OCI-LY1 (cell line): Measurements from ENCODE around the gene ALG5.

ENCODE experiments used
- H2AFZ ChIP-seq: fragments of 200-600 bp; sonication (generic), shearing (Covaris generic); 2 replicates; pipeline ENCODE4 v1.6.0; 2014; ENCODE audit warnings: antibody characterized with exemption, mild to moderate bottlenecking, low read length
- H3F3A ChIP-seq: fragments of 200-600 bp; sonication (generic), shearing (Covaris generic); 2 replicates; pipeline ENCODE4 v1.6.0; 2014; ENCODE audit warnings: mild to moderate bottlenecking, antibody characterized with exemption, low read length, moderate library complexity; ENCODE audit not compliant: insufficient read depth
- H3K27ac ChIP-seq: fragments of 200-600 bp; sonication (generic); 2 replicates; pipeline ENCODE4 v1.5.1; 2014; ENCODE audit warnings: low read length, mixed run types, mild to moderate bottlenecking, low read depth; ENCODE audit not compliant: poor library complexity, severe bottlenecking
- H3K27me3 ChIP-seq: fragments of 200-600 bp; sonication (generic); 2 replicates; pipeline ENCODE4 v1.6.0; 2014; ENCODE audit warnings: antibody characterized with exemption, mild to moderate bottlenecking, low read length, moderate library complexity; ENCODE audit not compliant: insufficient read depth
- H3K36me3 ChIP-seq: fragments of 200-600 bp; sonication (generic); 2 replicates; pipeline ENCODE4 v1.6.1; 2014; ENCODE audit warnings: mild to moderate bottlenecking, antibody characterized with exemption, low read length, moderate library complexity, mixed read lengths; ENCODE audit not compliant: insufficient read depth
- H3K4me1 ChIP-seq: fragments of 200-600 bp; sonication (generic); 2 replicates; pipeline ENCODE4 v1.5.1; 2014; ENCODE audit warnings: mild to moderate bottlenecking, low read length, moderate library complexity; ENCODE audit not compliant: insufficient read depth, severe bottlenecking
- H3K4me2 ChIP-seq: fragments of 200-600 bp; sonication (generic), shearing (Covaris generic); 2 replicates; pipeline ENCODE4 v1.6.1; 2014; ENCODE audit warnings: low read length
- H3K4me3 ChIP-seq: fragments of 200-600 bp; sonication (generic); 2 replicates; pipeline ENCODE4 v1.5.1; 2014; ENCODE audit warnings: low read length, low read depth, mild to moderate bottlenecking, mixed read lengths; ENCODE audit not compliant: poor library complexity, severe bottlenecking
- H3K79me2 ChIP-seq: fragments of 200-600 bp; shearing (Covaris generic); 2 replicates; pipeline ENCODE4 v1.6.1; 2016; ENCODE audit warnings: mixed run types, low read length, mixed read lengths; ENCODE audit not compliant: insufficient read depth
- H3K9ac ChIP-seq: fragments of 200-600 bp; sonication (generic), shearing (Covaris generic); 2 replicates; pipeline ENCODE4 v1.6.1; 2014; ENCODE audit warnings: mild to moderate bottlenecking, low read length, mixed read lengths
- H3K9me2 ChIP-seq: fragments of 200-600 bp; sonication (generic), shearing (Covaris generic); 2 replicates; pipeline ENCODE4 v1.6.1; 2014; ENCODE audit warnings: low read depth, mild to moderate bottlenecking, low read length, mixed read lengths
- H3K9me3 ChIP-seq: fragments of 200-600 bp; shearing (Covaris generic); 2 replicates; pipeline ENCODE4 v1.6.1; 2014; ENCODE audit warnings: low read length, mixed read lengths
- H4K20me1 ChIP-seq: fragments of 200-600 bp; sonication (generic), shearing (Covaris generic); 2 replicates; pipeline ENCODE4 v1.6.0; 2016; ENCODE audit warnings: mild to moderate bottlenecking, low read length; ENCODE audit not compliant: insufficient read depth
- CTCF ChIP-seq: fragments of 200-600 bp; sonication (generic), shearing (Covaris generic); IDR thresholded peaks from 2 replicates; pipeline ENCODE4 v1.5.1; 2017; ENCODE audit warnings: mild to moderate bottlenecking, antibody characterized with exemption, low read length, moderate library complexity, mixed read lengths
- EZH2 ChIP-seq: fragments of 200-600 bp; sonication (generic), shearing (Covaris generic); IDR thresholded peaks from 2 replicates; pipeline ENCODE4 v1.8.0; 2017; ENCODE audit warnings: borderline replicate concordance, mixed run types, mild to moderate bottlenecking, antibody characterized with exemption, low read length, moderate library complexity, mixed read lengths

ALG5 gene

GRCh38 chr13:37011788-37012187 lies 12.6 kb upstream of the ALG5 start:
- H3K4me1 ChIP-seq = no peaks in the 10 kb centered on the region
- no peak for TF ChIP-seq EZH2
- TF ChIP-seq CTCF = no peak
- H4K20me1 ChIP-seq = no peaks in the 10 kb centered on the region
- H3K27me3 ChIP-seq = no peaks in the 10 kb centered on the region
- no peak overlapping the region for H2AFZ ChIP-seq
- H3K9me3 ChIP-seq = no peaks in the 10 kb centered on the region
- no peak overlapping the region for H3K4me2 ChIP-seq
- H3F3A ChIP-seq = no peaks in the 10 kb centered on the region
- no peak overlapping the region for H3K27ac ChIP-seq
- H3K4me3 ChIP-seq = no peak overlapping the region
- no peaks in the 10 kb centered on the region for H3K79me2 ChIP-seq
- H3K9ac ChIP-seq = no peak overlapping the region
- peaks cover 74% of the 10 kb centered on the region for H3K36me3 ChIP-seq
- H3K9me2 ChIP-seq = no peaks in the 10 kb centered on the region

- Histone ChIP-seq H4K20me1 (no peaks in the 10 kb centered on the region), H3K4me2 (no peak overlapping the region), H3K36me3 (peaks cover 80% of the 10 kb centered on the region), H3K9ac (no peak overlapping the region), H2AFZ (no peak overlapping the region), H3F3A (no peaks in the 10 kb centered on the region), H3K4me3 (no peak overlapping the region), H3K9me3 (no peaks in the 10 kb centered on the region), H3K4me1 (no peaks in the 10 kb centered on the region), H3K79me2 (no peaks in the 10 kb centered on the region), H3K9me2 (no peaks in the 10 kb centered on the region), H3K27ac (no peak overlapping the region), H3K27me3 (no peaks in the 10 kb centered on the region)
- no peak for TF ChIP-seq EZH2
- TF ChIP-seq CTCF = no peak
Measured at GRCh38 chr13:37011002-37011401, 11.9 kb upstream of the ALG5 start.

- TF ChIP-seq EZH2 = no peak
- TF ChIP-seq CTCF = no peak
- H3K36me3 ChIP-seq = peaks cover 80% of the 10 kb centered on the region
Measured at GRCh38 chr13:37010424-37010823, 11.3 kb upstream of the ALG5 start.

More at GRCh38 chr13:37010424-37010823, 11.3 kb upstream of the ALG5 start:
- Histone ChIP-seq H3K27ac (no peak overlapping the region), H4K20me1 (no peaks in the 10 kb centered on the region), H3K4me2 (no peak overlapping the region), H3K79me2 (no peaks in the 10 kb centered on the region), H3K9me3 (no peaks in the 10 kb centered on the region), H3K4me1 (no peaks in the 10 kb centered on the region), H3F3A (no peaks in the 10 kb centered on the region), H3K27me3 (no peaks in the 10 kb centered on the region), H3K9ac (no peak overlapping the region), H3K4me3 (no peak overlapping the region), H2AFZ (no peak overlapping the region), H3K9me2 (no peaks in the 10 kb centered on the region)
